SU-DHL-6 (cell line): ENCODE data around the gene MYO7A.

ENCODE experiments used
- EZH2phosphoT487 ChIP-seq: fragments of 200-600 bp; sonication (generic), shearing (Covaris generic); conservative IDR thresholded peaks from 2 replicates; pipeline ENCODE4 v1.6.1; 2018; ENCODE audit warnings: mild to moderate bottlenecking, antibody characterized with exemption, low read length, moderate library complexity, mixed read lengths
- TF ChIP-seq, protein P1 (sequence below): fragments of 200-600 bp; sonication (generic); IDR thresholded peaks from one replicate; pipeline ENCODE4 v1.5.1; 2017; ENCODE audit warnings: antibody characterized with exemption, mild to moderate bottlenecking, low read length, moderate library complexity; ENCODE audit not compliant: insufficient read depth, poor library complexity, severe bottlenecking

DNA sequence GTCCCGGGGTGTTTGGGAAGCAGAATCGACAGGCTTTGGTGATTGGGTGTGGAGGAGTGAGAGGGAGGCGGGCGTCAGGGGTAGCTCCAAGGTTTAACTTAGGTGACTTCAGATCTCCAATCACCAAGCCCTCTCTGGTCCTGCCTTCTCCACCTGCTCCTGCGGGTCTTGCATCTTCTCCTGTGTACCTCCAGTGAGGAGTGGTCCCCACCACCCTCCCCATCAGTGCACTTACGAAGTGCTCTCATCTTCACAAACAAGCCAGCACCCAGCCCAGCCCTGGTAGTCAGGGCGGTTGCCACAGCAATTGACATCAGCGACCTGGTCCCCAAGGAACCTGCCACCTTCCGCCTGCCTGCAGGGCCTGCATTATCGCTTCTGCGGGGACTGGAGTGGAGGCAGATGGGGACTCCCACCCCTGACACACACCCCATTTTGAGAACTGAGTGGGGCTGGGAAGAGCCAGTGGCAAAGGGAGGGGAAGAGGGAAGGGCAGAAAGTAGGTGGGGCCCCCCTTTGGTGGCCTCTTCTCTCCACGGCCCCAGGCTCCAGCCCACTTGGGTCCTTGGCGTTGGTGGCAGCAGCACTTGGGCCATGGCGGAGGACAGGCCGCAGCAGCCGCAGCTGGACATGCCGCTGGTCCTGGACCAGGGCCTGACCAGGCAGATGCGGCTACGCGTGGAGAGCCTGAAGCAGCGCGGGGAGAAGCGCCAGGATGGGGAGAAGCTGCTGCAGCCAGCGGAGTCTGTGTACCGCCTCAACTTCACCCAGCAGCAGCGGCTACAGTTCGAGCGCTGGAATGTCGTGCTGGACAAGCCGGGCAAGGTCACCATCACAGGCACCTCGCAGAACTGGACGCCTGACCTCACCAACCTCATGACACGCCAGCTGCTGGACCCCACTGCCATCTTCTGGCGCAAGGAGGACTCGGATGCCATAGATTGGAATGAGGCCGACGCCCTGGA is 25.5 kb upstream of the MYO7A start, which contains the start of gene OMP:
- TF ChIP-seq, protein P1, sequence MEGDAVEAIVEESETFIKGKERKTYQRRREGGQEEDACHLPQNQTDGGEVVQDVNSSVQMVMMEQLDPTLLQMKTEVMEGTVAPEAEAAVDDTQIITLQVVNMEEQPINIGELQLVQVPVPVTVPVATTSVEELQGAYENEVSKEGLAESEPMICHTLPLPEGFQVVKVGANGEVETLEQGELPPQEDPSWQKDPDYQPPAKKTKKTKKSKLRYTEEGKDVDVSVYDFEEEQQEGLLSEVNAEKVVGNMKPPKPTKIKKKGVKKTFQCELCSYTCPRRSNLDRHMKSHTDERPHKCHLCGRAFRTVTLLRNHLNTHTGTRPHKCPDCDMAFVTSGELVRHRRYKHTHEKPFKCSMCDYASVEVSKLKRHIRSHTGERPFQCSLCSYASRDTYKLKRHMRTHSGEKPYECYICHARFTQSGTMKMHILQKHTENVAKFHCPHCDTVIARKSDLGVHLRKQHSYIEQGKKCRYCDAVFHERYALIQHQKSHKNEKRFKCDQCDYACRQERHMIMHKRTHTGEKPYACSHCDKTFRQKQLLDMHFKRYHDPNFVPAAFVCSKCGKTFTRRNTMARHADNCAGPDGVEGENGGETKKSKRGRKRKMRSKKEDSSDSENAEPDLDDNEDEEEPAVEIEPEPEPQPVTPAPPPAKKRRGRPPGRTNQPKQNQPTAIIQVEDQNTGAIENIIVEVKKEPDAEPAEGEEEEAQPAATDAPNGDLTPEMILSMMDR = no peak
- TF ChIP-seq EZH2phosphoT487 = no peak
